K562 (cell line): ENCODE results near the gene IARS1. TPM values are rescaled to one million over a fixed set of nuclear protein-coding genes. Genes with fewer than 3 reads are reported as not detected.

Experiments
- COPS2 ChIP-seq: fragments of 450-650 bp; conservative IDR thresholded peaks from 2 replicates; pipeline ENCODE4 v1.6.1; 2016; ENCODE audit warnings: mild to moderate bottlenecking, moderate library complexity
- HOXB6 ChIP-seq: fragments of 250-450 bp; sonication (Bioruptor Pico); IDR thresholded peaks from 2 replicates; pipeline ENCODE4 v1.5.1; 2022; ENCODE audit warnings: mild to moderate bottlenecking, borderline replicate concordance
- HSF4 ChIP-seq: fragments of 250-450 bp; sonication (Bioruptor Pico); IDR thresholded peaks from 2 replicates; pipeline ENCODE4 v2.1.2; 2022; ENCODE audit warnings: mild to moderate bottlenecking, moderate library complexity, borderline replicate concordance
- MCM7 ChIP-seq, 2 experiments: fragments of 450-650 bp; IDR thresholded peaks; 2 replicates each; pipeline ENCODE4 v1.6.1; 2016 to 2018
- TCF3 ChIP-seq: sonication (generic); formaldehyde crosslinking; IDR thresholded peaks from 2 replicates; pipeline ENCODE4 v1.4.0; 2020; ENCODE audit warnings: mild to moderate bottlenecking, missing genetic modification reagents
- TEAD1 ChIP-seq, 2 experiments: fragments of 450-650 bp in 1 of 2; sonication (generic) in 1 of 2; formaldehyde crosslinking; IDR thresholded peaks; 2 replicates each; pipeline versions ENCODE4 v1.4.0 to v1.8.0; 2020 to 2022; ENCODE audit warnings: mild to moderate bottlenecking in 2 of 2, missing genetic modification reagents in 1 of 2
- polyA plus RNA-seq, 8 experiments: library from polyadenylated mRNA; depleted of rRNA in 4 of 8; stranded (reverse) in 5 of 8; unstranded in 3 of 8; fragments of >200 nt; fragmentation: Nextera tagmentation in 2 of 8; fragmentation: Illumina TruSeq in 1 of 8; extraction: Ambion mirVana in 2 of 8; extraction: Trizol in 1 of 8; gene quantifications; 2 replicates each; pipeline versions ENCODE4 v1.2.1 to v1.2.3, GENCODE V29; 2011 to 2014; ENCODE audit warnings: inconsistent platforms in 1 of 8, missing spikeins in 1 of 8
- total RNA-seq, 7 experiments: library from RNA; depleted of rRNA in 6 of 7; stranded (reverse); fragments of >200 nt in 6 of 7; fragmentation: Illumina TruSeq in 2 of 7; extraction: Trizol in 2 of 7; gene quantifications; 2 replicates each; pipeline versions ENCODE4 v1.2.1 to v1.2.3, GENCODE V29; 2011 to 2021; ENCODE audit warnings: low replicate concordance in 1 of 7
- TF ChIP-seq, protein P1 (sequence below): fragments of 450-650 bp; IDR thresholded peaks from 2 replicates; pipeline ENCODE4 v1.6.1; 2018; ENCODE audit not compliant: partially characterized antibody
- TF ChIP-seq, protein P2 (sequence below), 2 experiments: fragments of 150-350 bp in 1 of 2; IDR thresholded peaks; 2 replicates each; pipeline ENCODE4 v1.6.1; 2012 to 2016; ENCODE audit warnings: low read depth in 2 of 2, low read length in 2 of 2, mild to moderate bottlenecking in 1 of 2, moderate library complexity in 1 of 2
- TF ChIP-seq, protein P3 (sequence below), 2 experiments: fragments of 450-650 bp in 1 of 2; sonication (generic) in 1 of 2; formaldehyde crosslinking in 1 of 2; IDR thresholded peaks; 2 replicates each; pipeline versions ENCODE4 v1.7.1 to v1.9.0; 2016 to 2022; ENCODE audit warnings: inconsistent platforms in 1 of 2, mild to moderate bottlenecking in 1 of 2, missing genetic modification reagents in 1 of 2

The IARS1 gene
- total and polyA plus RNA-seq, 9 of the 15 experiments (the other 6 are each of a cell fraction or from before 2014, with no cell fraction given), result 119 to 371 (median 234) TPM

DNA sequence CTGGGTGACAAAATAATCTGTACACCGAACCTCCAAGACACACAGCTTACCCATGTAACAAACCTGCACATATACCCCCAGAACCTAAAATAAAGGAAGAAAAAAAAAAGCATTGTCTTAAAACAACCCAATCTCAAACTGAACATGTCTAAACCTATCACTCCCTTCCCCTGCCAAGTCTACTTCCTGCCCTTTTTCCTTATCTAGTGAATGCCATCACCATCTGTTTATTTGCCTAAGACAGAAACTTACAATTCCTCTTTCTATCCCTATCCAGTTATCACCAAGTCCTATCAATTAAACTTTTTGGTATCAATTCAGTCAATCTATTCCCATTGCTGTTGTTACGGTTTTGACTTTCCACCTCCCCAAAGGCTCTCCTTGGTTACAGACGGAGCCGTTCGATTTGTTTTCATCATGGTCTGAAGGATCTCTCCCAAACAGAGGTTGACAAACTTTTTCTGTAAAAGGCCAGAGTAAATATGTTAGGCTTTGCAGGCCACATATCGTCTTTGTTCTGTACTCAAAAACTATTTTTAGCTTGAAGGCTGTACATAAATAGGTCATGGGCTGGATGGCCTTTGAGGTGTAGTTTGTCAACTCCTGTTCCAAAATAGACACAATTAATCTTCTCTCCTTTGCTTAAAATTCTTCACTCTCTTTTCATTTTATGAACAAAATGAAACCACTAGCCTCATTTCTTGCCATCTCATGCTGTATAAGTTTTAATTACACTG lies 19.6 kb upstream of the IARS1 start (continued):
- TF ChIP-seq, protein P1, sequence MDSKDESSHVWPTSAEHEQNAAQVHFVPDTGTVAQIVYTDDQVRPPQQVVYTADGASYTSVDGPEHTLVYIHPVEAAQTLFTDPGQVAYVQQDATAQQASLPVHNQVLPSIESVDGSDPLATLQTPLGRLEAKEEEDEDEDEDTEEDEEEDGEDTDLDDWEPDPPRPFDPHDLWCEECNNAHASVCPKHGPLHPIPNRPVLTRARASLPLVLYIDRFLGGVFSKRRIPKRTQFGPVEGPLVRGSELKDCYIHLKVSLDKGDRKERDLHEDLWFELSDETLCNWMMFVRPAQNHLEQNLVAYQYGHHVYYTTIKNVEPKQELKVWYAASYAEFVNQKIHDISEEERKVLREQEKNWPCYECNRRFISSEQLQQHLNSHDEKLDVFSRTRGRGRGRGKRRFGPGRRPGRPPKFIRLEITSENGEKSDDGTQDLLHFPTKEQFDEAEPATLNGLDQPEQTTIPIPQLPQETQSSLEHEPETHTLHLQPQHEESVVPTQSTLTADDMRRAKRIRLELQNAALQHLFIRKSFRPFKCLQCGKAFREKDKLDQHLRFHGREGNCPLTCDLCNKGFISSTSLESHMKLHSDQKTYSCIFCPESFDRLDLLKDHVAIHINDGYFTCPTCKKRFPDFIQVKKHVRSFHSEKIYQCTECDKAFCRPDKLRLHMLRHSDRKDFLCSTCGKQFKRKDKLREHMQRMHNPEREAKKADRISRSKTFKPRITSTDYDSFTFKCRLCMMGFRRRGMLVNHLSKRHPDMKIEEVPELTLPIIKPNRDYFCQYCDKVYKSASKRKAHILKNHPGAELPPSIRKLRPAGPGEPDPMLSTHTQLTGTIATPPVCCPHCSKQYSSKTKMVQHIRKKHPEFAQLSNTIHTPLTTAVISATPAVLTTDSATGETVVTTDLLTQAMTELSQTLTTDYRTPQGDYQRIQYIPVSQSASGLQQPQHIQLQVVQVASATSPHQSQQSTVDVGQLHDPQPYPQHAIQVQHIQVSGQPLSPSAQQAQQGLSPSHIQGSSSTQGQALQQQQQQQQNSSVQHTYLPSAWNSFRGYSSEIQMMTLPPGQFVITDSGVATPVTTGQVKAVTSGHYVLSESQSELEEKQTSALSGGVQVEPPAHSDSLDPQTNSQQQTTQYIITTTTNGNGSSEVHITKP, result no peak
- TF ChIP-seq TEAD1 (CRISPR knock-in tag; IDR thresholded peaks at IDR 0.05) (no peak), HOXB6 (CRISPR knock-in tag) (no peak), MCM7 (IDR thresholded peaks at IDR 0.05) (no peak), HSF4 (CRISPR knock-in tag) (no peak), TCF3 (peak; percentile 56; the same call in 1 of the 2 replicates), COPS2 (no peak)
- TF ChIP-seq, protein P2, sequence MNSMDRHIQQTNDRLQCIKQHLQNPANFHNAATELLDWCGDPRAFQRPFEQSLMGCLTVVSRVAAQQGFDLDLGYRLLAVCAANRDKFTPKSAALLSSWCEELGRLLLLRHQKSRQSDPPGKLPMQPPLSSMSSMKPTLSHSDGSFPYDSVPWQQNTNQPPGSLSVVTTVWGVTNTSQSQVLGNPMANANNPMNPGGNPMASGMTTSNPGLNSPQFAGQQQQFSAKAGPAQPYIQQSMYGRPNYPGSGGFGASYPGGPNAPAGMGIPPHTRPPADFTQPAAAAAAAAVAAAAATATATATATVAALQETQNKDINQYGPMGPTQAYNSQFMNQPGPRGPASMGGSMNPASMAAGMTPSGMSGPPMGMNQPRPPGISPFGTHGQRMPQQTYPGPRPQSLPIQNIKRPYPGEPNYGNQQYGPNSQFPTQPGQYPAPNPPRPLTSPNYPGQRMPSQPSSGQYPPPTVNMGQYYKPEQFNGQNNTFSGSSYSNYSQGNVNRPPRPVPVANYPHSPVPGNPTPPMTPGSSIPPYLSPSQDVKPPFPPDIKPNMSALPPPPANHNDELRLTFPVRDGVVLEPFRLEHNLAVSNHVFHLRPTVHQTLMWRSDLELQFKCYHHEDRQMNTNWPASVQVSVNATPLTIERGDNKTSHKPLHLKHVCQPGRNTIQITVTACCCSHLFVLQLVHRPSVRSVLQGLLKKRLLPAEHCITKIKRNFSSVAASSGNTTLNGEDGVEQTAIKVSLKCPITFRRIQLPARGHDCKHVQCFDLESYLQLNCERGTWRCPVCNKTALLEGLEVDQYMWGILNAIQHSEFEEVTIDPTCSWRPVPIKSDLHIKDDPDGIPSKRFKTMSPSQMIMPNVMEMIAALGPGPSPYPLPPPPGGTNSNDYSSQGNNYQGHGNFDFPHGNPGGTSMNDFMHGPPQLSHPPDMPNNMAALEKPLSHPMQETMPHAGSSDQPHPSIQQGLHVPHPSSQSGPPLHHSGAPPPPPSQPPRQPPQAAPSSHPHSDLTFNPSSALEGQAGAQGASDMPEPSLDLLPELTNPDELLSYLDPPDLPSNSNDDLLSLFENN (IDR thresholded peaks at IDR 0.05; ENCODE audit: low read depth in 2 of 2, low read length in 2 of 2), result no peak
- TF ChIP-seq, protein P3, sequence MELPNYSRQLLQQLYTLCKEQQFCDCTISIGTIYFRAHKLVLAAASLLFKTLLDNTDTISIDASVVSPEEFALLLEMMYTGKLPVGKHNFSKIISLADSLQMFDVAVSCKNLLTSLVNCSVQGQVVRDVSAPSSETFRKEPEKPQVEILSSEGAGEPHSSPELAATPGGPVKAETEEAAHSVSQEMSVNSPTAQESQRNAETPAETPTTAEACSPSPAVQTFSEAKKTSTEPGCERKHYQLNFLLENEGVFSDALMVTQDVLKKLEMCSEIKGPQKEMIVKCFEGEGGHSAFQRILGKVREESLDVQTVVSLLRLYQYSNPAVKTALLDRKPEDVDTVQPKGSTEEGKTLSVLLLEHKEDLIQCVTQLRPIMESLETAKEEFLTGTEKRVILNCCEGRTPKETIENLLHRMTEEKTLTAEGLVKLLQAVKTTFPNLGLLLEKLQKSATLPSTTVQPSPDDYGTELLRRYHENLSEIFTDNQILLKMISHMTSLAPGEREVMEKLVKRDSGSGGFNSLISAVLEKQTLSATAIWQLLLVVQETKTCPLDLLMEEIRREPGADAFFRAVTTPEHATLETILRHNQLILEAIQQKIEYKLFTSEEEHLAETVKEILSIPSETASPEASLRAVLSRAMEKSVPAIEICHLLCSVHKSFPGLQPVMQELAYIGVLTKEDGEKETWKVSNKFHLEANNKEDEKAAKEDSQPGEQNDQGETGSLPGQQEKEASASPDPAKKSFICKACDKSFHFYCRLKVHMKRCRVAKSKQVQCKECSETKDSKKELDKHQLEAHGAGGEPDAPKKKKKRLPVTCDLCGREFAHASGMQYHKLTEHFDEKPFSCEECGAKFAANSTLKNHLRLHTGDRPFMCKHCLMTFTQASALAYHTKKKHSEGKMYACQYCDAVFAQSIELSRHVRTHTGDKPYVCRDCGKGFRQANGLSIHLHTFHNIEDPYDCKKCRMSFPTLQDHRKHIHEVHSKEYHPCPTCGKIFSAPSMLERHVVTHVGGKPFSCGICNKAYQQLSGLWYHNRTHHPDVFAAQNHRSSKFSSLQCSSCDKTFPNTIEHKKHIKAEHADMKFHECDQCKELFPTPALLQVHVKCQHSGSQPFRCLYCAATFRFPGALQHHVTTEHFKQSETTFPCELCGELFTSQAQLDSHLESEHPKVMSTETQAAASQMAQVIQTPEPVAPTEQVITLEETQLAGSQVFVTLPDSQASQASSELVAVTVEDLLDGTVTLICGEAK (IDR thresholded peaks at IDR 0.05), result 0 out of 2 replicates have a peak, but pooled peaks have one; percentile 17
- TF ChIP-seq, protein P3 (CRISPR knock-in tag; IDR thresholded peaks at IDR 0.05), result no peak
